Suprapubic skin (tissue), 3 donors: ENCODE measurements around the gene MAP2K5.

Experiments used
- CTCF ChIP-seq, 2 donors: fragments of 200-600 bp in 1 of 2; fragments of 450-650 bp in 1 of 2; sonication (generic) in 1 of 2; IDR thresholded peaks; one replicate each; pipeline ENCODE4 v1.5.1; 2016 to 2019; ENCODE audit warnings: antibody characterized with exemption in 2 of 2, mild to moderate bottlenecking in 1 of 2, moderate library complexity in 1 of 2
- POLR2A ChIP-seq, 2 donors: fragments of 450-650 bp; IDR thresholded peaks; one replicate each; pipeline ENCODE4 v1.6.1; 2017; ENCODE audit warnings: antibody characterized with exemption in 2 of 2, mild to moderate bottlenecking in 2 of 2, moderate library complexity in 2 of 2

- TF ChIP-seq CTCF (IDR thresholded peaks at IDR 0.05): no peak
- no peak for TF ChIP-seq POLR2A (IDR thresholded peaks at IDR 0.05)
These were observed 79.6 kb downstream of the MAP2K5 start for GRCh38 chr15:67622110-67622509.
